AG08395 (cell line): Measurements from ENCODE around the gene B3GALNT1.

Experiments
- DNase-seq: peaks from one replicate; pipeline ENCODE4 v3.0.0; 2012; ENCODE audit warnings: mixed read lengths, low spot score

Gene B3GALNT1

GRCh38 chr3:161104561-161105551 is at the start of gene B3GALNT1:
B3GALNT1 (minus strand) TSS chr3:161105349; CDS start chr3:161086754, 18,595 bp downstream.
- DNase-seq: peak; percentile 56

GRCh38 chr3:161153480-161153879 is 48.3 kb upstream of the B3GALNT1 start:
- DNase-seq: no peak

- no peak for DNase-seq
Measured at GRCh38 chr3:161150001-161150525, 44.9 kb upstream of the B3GALNT1 start.

- DNase-seq: no peak
Measured at GRCh38 chr3:161149529-161149928, 44.4 kb upstream of the B3GALNT1 start.

GRCh38 chr3:161148832-161149475 is 43.8 kb upstream of the B3GALNT1 start:
- no peak for DNase-seq

- DNase-seq: peak; percentile 10
Measured at GRCh38 chr3:161142486-161142885, 37.3 kb upstream of the B3GALNT1 start.

GRCh38 chr3:161139686-161140085 is 34.5 kb upstream of the B3GALNT1 start:
- no peak for DNase-seq

GRCh38 chr3:161137260-161137659 is 32.1 kb upstream of the B3GALNT1 start:
- no peak for DNase-seq

GRCh38 chr3:161132391-161132790 is 27.2 kb upstream of the B3GALNT1 start:
- DNase-seq: no peak

- DNase-seq: no peak
Measured at GRCh38 chr3:161126495-161126894, 21.3 kb upstream of the B3GALNT1 start.

GRCh38 chr3:161117646-161118045 is 12.5 kb upstream of the B3GALNT1 start:
- DNase-seq: no peak

GRCh38 chr3:161108840-161109239 is 3.7 kb upstream of the B3GALNT1 start:
- peak; percentile 51 for DNase-seq

GRCh38 chr3:161107311-161107710 is 2.2 kb upstream of the B3GALNT1 start:
- no peak for DNase-seq

GRCh38 chr3:161103776-161104385 is 1.3 kb downstream of the B3GALNT1 start:
- DNase-seq: no peak

- DNase-seq: no peak
Measured at GRCh38 chr3:161101609-161102008, 3.5 kb downstream of the B3GALNT1 start.

GRCh38 chr3:161100994-161101393 is 4.2 kb downstream of the B3GALNT1 start:
- DNase-seq: no peak

- DNase-seq: no peak
Measured at GRCh38 chr3:161096771-161097367, 8.3 kb downstream of the B3GALNT1 start.

- DNase-seq: no peak
Measured at GRCh38 chr3:161093895-161094294, 11.3 kb downstream of the B3GALNT1 start.

- no peak for DNase-seq
Measured at GRCh38 chr3:161084277-161084676, 20.9 kb downstream of the B3GALNT1 start.

GRCh38 chr3:161083131-161083530 is 22.0 kb downstream of the B3GALNT1 start:
- no peak for DNase-seq

GRCh38 chr3:161082063-161082462 is 23.1 kb downstream of the B3GALNT1 start:
- DNase-seq: no peak

- no peak for DNase-seq
Measured at GRCh38 chr3:161081633-161082032, 23.5 kb downstream of the B3GALNT1 start.
